Stimulated activated CD8-positive, alpha-beta memory T cell treated with anti-CD3 and anti-CD28 coated beads, Interleukin-7, amount 100 ng/mL, for 1 hour (primary cell): ENCODE measurements around the gene ACAD9.

Source experiments
- DNase-seq, 2 donors: peaks; one replicate each; pipeline ENCODE4 v3.0.0-alpha.2; 2020; ENCODE audit warnings: low read depth in 2 of 2

Gene ACAD9

GRCh38 chr3:128933922-128934253 lies 54.5 kb downstream of the ACAD9 start:
- DNase-seq, result no peak

GRCh38 chr3:128935922-128936321 lies 56.5 kb downstream of the ACAD9 start:
- DNase-seq, result no peak

- DNase-seq, result no peak
These were observed 56.9 kb downstream of the ACAD9 start for GRCh38 chr3:128936341-128936740.

- no peak for DNase-seq
These were observed 60.8 kb downstream of the ACAD9 start for GRCh38 chr3:128940252-128940651.

- DNase-seq, result no peak
These were observed 62.9 kb downstream of the ACAD9 start for GRCh38 chr3:128942161-128942952.

GRCh38 chr3:128945041-128945877 lies 65.8 kb downstream of the ACAD9 start:
- no peak for DNase-seq

GRCh38 chr3:128945878-128946175 lies 66.4 kb downstream of the ACAD9 start:
- no peak for DNase-seq

GRCh38 chr3:128946411-128946810 lies 67.0 kb downstream of the ACAD9 start:
- DNase-seq, result no peak

- no peak for DNase-seq
These were observed 69.7 kb downstream of the ACAD9 start for GRCh38 chr3:128949158-128949557.

- no peak for DNase-seq
These were observed 71.0 kb downstream of the ACAD9 start for GRCh38 chr3:128950223-128950938.

GRCh38 chr3:128956440-128956839 lies 77.0 kb downstream of the ACAD9 start:
- no peak for DNase-seq
